Activated CD4-positive, alpha-beta T cell treated with anti-CD3 and anti-CD28 coated beads, Interleukin-2, amount 10 ng/mL, durations not matched to agents 7 days and 5 days (primary cell): ENCODE results near the gene AKNAD1. TPM values are rescaled to one million over a fixed set of nuclear protein-coding genes. Genes with fewer than 3 reads are reported as not detected.

Experiments
- CTCF ChIA-PET: fragments of 350-600 bp; sonication (Branson Sonifier 250); formaldehyde crosslinking; loops from one replicate; lab custom pipeline; 2021; ENCODE audit warnings: antibody characterized with exemption; lab: Charles Lee
- POLR2A ChIA-PET: fragments of 350-600 bp; sonication (Branson Sonifier 250); formaldehyde crosslinking; loops from one replicate; lab custom pipeline; 2021; ENCODE audit warnings: antibody characterized with exemption; lab: Charles Lee
- DNase-seq: peaks from one replicate; pipeline ENCODE4 v3.0.0-alpha.2; 2020
- H3K27ac Mint-ChIP-seq: one replicate; pipeline ENCODE4 v1.8.0; 2021; ENCODE audit warnings: mild to moderate bottlenecking, moderate library complexity, mixed read lengths
- H3K27me3 Mint-ChIP-seq: one replicate; pipeline ENCODE4 v1.8.0; 2021; ENCODE audit warnings: mixed read lengths
- H3K36me3 Mint-ChIP-seq: one replicate; pipeline ENCODE4 v1.8.0; 2021; ENCODE audit warnings: low read depth, mixed read lengths
- H3K4me1 Mint-ChIP-seq: one replicate; pipeline ENCODE4 v1.8.0; 2021; ENCODE audit warnings: mixed read lengths
- H3K4me3 Mint-ChIP-seq: one replicate; pipeline ENCODE4 v1.8.0; 2021; ENCODE audit warnings: mild to moderate bottlenecking, moderate library complexity, mixed read lengths
- H3K9me3 Mint-ChIP-seq: one replicate; pipeline ENCODE4 v1.8.0; 2021; ENCODE audit warnings: mixed read lengths
- total RNA-seq, 2 experiments: library from RNA; stranded (reverse); gene quantifications; one replicate each; pipeline ENCODE4 v1.2.3, GENCODE V29; 2021

The AKNAD1 gene
- total RNA-seq, 2 experiments from 2014 or later = not detected

- H3K27ac Mint-ChIP-seq = no peak overlapping the region
- DNase-seq = no peak
- H3K4me1 Mint-ChIP-seq = no peaks in the 10 kb centered on the region
- ChIA-PET CTCF (interaction anchor here (0.6 kb wide), 1 partner anchor 257 kb away, joined by 3 read pairs; no protein-coding TSS in a partner anchor), POLR2A (no interaction called here)
- no peaks in the 10 kb centered on the region for H3K36me3 Mint-ChIP-seq
- H3K27me3 Mint-ChIP-seq = peaks cover 10% of the 10 kb centered on the region
- H3K4me3 Mint-ChIP-seq = no peak overlapping the region
- H3K9me3 Mint-ChIP-seq = peaks cover 4% of the 10 kb centered on the region
These were observed 14.2 kb downstream of the AKNAD1 start for GRCh38 chr1:108842525-108843181.

GRCh38 chr1:108841703-108842102 is 15.2 kb downstream of the AKNAD1 start:
- no peak for DNase-seq
- ChIA-PET POLR2A (no interaction called here), CTCF (no interaction called here)
- Mint-ChIP-seq H3K4me1 (no peaks in the 10 kb centered on the region), H3K27ac (no peak overlapping the region), H3K36me3 (no peaks in the 10 kb centered on the region), H3K27me3 (peaks cover 10% of the 10 kb centered on the region), H3K4me3 (no peak overlapping the region), H3K9me3 (peaks cover 4% of the 10 kb centered on the region)

DNA sequence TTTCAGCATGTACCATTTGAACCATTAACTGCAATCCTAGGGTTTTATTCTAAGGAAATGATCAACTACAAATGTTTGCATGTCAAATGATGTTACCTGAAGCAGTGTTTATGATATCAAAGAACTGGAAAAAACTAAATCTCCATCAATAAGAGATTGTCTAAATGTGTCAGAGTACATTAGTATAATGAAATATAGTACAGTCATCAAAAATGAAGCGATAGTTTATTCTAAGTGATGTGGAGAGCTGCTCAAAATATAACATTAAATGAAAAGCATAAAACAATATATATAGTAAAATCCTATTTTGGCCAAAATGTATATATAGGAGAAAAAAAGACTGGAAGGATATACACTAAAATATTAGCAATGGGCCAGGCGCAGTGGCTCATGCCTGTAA is 24.0 kb downstream of the AKNAD1 start:
- H3K4me1 Mint-ChIP-seq = peaks cover 10% of the 10 kb centered on the region
- no peak overlapping the region for H3K27ac Mint-ChIP-seq
- ChIA-PET POLR2A (no interaction called here), CTCF (interaction anchor here (0.7 kb wide), 1 partner anchor 65 kb away, joined by 3 read pairs; no protein-coding TSS in a partner anchor)
- H3K36me3 Mint-ChIP-seq = no peaks in the 10 kb centered on the region
- no peaks in the 10 kb centered on the region for H3K9me3 Mint-ChIP-seq
- no peak overlapping the region for H3K4me3 Mint-ChIP-seq
- H3K27me3 Mint-ChIP-seq = no peaks in the 10 kb centered on the region
- no peak for DNase-seq

- H3K27me3 Mint-ChIP-seq = no peaks in the 10 kb centered on the region
- H3K27ac Mint-ChIP-seq = no peak overlapping the region
- H3K36me3 Mint-ChIP-seq = no peaks in the 10 kb centered on the region
- DNase-seq = no peak
- peaks cover 10% of the 10 kb centered on the region for H3K4me1 Mint-ChIP-seq
- H3K9me3 Mint-ChIP-seq = no peaks in the 10 kb centered on the region
- CTCF ChIA-PET = interaction anchor here (1.2 kb wide), 1 partner anchor 281 kb away, joined by 3 read pairs; a partner anchor contains a TSS
- H3K4me3 Mint-ChIP-seq = no peak overlapping the region
- POLR2A ChIA-PET = no interaction called here
These were observed 25.7 kb downstream of the AKNAD1 start for GRCh38 chr1:108831225-108831624.

- Mint-ChIP-seq H3K36me3 (no peaks in the 10 kb centered on the region), H3K4me1 (peaks cover 10% of the 10 kb centered on the region), H3K27me3 (no peaks in the 10 kb centered on the region), H3K9me3 (no peaks in the 10 kb centered on the region), H3K4me3 (no peak overlapping the region), H3K27ac (no peak overlapping the region)
- DNase-seq = no peak
- ChIA-PET POLR2A (no interaction called here), CTCF (interaction anchor here (0.6 to 1.3 kb wide), 6 partner anchors 10 to 1398 kb away, joined by 3 to 6 read pairs (median 4); a partner anchor contains a TSS)
These were observed 26.5 kb downstream of the AKNAD1 start for GRCh38 chr1:108830119-108831008.

GRCh38 chr1:108829498-108829916 is 27.4 kb downstream of the AKNAD1 start:
- Mint-ChIP-seq H3K4me1 (peaks cover 10% of the 10 kb centered on the region), H3K9me3 (peaks cover 3% of the 10 kb centered on the region), H3K36me3 (no peaks in the 10 kb centered on the region), H3K4me3 (no peak overlapping the region), H3K27ac (no peak overlapping the region), H3K27me3 (no peaks in the 10 kb centered on the region)
- CTCF ChIA-PET = interaction anchor here (0.9 to 1.3 kb wide), 6 partner anchors 10 to 69 kb away, joined by 3 to 6 read pairs (median 4); no protein-coding TSS in a partner anchor
- POLR2A ChIA-PET = no interaction called here
- DNase-seq = no peak

GRCh38 chr1:108828074-108828961 is 28.6 kb downstream of the AKNAD1 start:
- Mint-ChIP-seq H3K4me1 (peaks cover 10% of the 10 kb centered on the region), H3K4me3 (no peak overlapping the region), H3K9me3 (peaks cover 3% of the 10 kb centered on the region), H3K27ac (no peak overlapping the region), H3K36me3 (no peaks in the 10 kb centered on the region), H3K27me3 (no peaks in the 10 kb centered on the region)
- POLR2A ChIA-PET = no interaction called here
- CTCF ChIA-PET = interaction anchor here (0.5 to 3.1 kb wide), 14 partner anchors 8 to 285 kb away, joined by 3 to 10 read pairs (median 4); no protein-coding TSS in a partner anchor
- peak; percentile 81 for DNase-seq

DNA sequence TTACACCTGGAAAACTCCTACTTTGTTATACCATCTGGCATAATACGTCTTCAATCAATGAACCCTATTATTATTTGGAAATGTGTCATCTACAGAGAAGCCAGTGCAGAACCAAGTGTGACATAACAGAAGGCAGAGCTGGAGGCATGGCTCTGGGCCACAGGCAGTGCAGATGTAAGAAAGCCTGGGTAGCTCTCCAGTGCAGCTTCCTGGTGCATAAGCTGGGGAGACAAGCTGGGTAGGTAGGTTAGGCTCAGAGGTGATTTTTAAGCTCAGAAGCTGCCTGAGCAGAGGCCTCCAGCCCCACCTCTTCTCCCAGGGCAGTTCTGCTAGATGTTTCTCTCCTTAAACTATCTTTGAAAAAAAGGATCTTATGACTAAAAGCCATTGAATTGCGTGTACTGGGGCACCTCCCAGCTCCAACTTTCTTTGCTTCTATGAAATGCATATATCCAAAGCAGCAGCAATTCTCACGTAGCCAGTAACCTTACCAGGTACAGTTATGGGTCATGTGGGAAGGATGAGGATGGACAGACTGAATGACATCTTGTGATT is 30.7 kb downstream of the AKNAD1 start:
- H3K9me3 Mint-ChIP-seq = peaks cover 3% of the 10 kb centered on the region
- no peak for DNase-seq
- ChIA-PET CTCF (interaction anchor here (0.5 to 3.1 kb wide), 5 partner anchors 22 to 757 kb away, joined by 4 to 10 read pairs (median 4); no protein-coding TSS in a partner anchor), POLR2A (no interaction called here)
- H3K36me3 Mint-ChIP-seq = no peaks in the 10 kb centered on the region
- peaks cover 7% of the 10 kb centered on the region for H3K27me3 Mint-ChIP-seq
- no peak overlapping the region for H3K27ac Mint-ChIP-seq
- H3K4me1 Mint-ChIP-seq = peaks cover 2% of the 10 kb centered on the region
- H3K4me3 Mint-ChIP-seq = no peak overlapping the region

DNA sequence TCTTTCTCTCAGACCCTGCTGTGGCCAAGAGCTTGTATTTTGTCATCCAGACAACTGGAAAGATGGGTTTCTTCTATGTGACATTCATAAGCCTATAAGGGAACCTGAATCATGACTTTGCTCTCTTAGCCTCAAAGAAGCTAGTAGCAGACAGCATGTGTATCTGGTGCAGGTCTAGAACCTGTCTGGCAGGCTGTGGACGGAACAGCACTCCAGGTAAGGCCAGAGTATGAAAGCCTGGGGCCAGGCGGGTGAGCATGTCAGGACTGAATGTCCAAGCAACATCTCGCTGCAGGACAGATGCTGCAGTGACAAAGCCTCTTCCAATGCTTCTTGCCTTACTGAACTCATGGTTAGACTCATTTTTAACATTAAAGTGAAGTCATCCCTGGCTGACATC is 32.8 kb downstream of the AKNAD1 start:
- Mint-ChIP-seq H3K4me3 (no peak overlapping the region), H3K4me1 (no peaks in the 10 kb centered on the region), H3K36me3 (no peaks in the 10 kb centered on the region), H3K27me3 (peaks cover 7% of the 10 kb centered on the region), H3K9me3 (peaks cover 3% of the 10 kb centered on the region), H3K27ac (no peak overlapping the region)
- ChIA-PET POLR2A (no interaction called here), CTCF (interaction anchor here (0.7 kb wide), 1 partner anchor 532 kb away, joined by 4 read pairs; no protein-coding TSS in a partner anchor)
- DNase-seq = no peak

- H3K27ac Mint-ChIP-seq = no peak overlapping the region
- CTCF ChIA-PET = no interaction called here
These were observed 33.3 kb downstream of the AKNAD1 start for GRCh38 chr1:108823632-108824031.

GRCh38 chr1:108819878-108820277 is 37.0 kb downstream of the AKNAD1 start:
- H3K4me3 Mint-ChIP-seq = no peak overlapping the region
- H3K4me1 Mint-ChIP-seq = no peaks in the 10 kb centered on the region
- CTCF ChIA-PET = interaction anchor here (0.8 to 1.0 kb wide), 4 partner anchors 9 to 293 kb away, joined by 3 to 6 read pairs (median 4); a partner anchor contains a TSS
- POLR2A ChIA-PET = no interaction called here
- DNase-seq = no peak
- H3K9me3 Mint-ChIP-seq = peaks cover under 1% of the 10 kb centered on the region
- no peaks in the 10 kb centered on the region for H3K36me3 Mint-ChIP-seq
- H3K27me3 Mint-ChIP-seq = peaks cover 17% of the 10 kb centered on the region
- H3K27ac Mint-ChIP-seq = no peak overlapping the region

More at GRCh38 chr1:108823632-108824031, 33.3 kb downstream of the AKNAD1 start:
- Mint-ChIP-seq H3K4me1 (no peaks in the 10 kb centered on the region), H3K9me3 (peaks cover 3% of the 10 kb centered on the region), H3K27me3 (peaks cover 7% of the 10 kb centered on the region), H3K4me3 (no peak overlapping the region), H3K36me3 (no peaks in the 10 kb centered on the region)
- POLR2A ChIA-PET = no interaction called here
- no peak for DNase-seq

- Mint-ChIP-seq H3K4me1 (no peaks in the 10 kb centered on the region), H3K9me3 (no peaks in the 10 kb centered on the region), H3K4me3 (no peak overlapping the region), H3K36me3 (no peaks in the 10 kb centered on the region), H3K27me3 (peaks cover 18% of the 10 kb centered on the region), H3K27ac (no peak overlapping the region)
- ChIA-PET POLR2A (no interaction called here), CTCF (interaction anchor here (1.1 kb wide), 1 partner anchor 47 kb away, joined by 3 read pairs; no protein-coding TSS in a partner anchor)
- DNase-seq = no peak
These were observed 39.1 kb downstream of the AKNAD1 start for GRCh38 chr1:108817811-108818210.
